Measurements from ENCODE around the gene MBOAT7.
"Not testable (repeated sequence)": the region's sequence is repeated elsewhere in the genome, so short reads cannot be mapped to it uniquely, and the experiment has no call there.

Gene MBOAT7

DNA sequence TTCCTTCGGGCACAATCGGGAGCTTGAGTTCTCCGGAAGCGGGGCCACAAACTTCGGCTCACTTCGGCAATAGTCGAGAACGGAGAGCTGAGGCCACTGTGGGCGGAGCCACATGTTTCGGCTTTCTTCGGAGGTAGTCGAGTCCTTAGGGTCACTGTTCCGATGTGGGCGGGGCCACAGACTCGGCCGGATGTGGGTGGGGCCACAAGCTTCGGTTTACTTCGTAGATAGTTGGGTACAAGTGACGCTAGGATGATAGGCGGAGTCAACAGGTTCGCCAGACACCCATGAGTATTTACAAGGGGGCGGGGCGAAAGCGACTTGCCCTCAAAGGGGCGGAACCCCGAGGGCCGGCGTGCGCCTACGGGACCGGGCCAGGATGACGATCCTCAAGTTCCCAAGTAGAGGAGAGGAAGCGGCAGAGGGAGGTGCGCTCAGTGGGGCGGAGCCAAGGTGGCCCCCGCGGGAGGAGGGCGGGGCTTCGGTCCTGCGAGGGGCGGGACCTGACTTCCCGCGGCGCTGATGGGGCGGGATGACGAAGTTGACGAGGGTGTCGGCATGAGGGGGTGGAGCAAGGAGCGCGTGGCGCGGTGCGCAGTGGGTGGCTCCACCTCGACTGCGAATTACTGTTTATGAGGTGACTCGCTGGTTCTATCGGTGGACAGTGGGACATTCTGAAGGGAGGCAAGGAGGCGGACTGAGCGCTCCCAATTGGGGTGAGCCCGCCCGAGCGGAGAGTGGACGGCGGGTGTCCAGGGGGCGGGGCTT is 539 bp upstream of the MBOAT7 start:
- Histone ChIP-seq H3K9ac (ENCODE audit: insufficient read length, low read depth) (peak overlapping the region; percentile 92), H3K9me3 (ENCODE audit: insufficient read depth, low read length) (no peaks in the 10 kb centered on the region), H3K36me3 (ENCODE audit: insufficient read depth, insufficient read length, low read length) (peaks cover 50% of the 10 kb centered on the region), H3K27me3 (ENCODE audit: insufficient read depth, insufficient read length) (no peaks in the 10 kb centered on the region), H3K4me1 (ENCODE audit: insufficient read depth, insufficient read length) (no peaks in the 10 kb centered on the region), H3K4me3 (ENCODE audit: insufficient read length, low read depth) (peak overlapping the region; percentile 71)
- TF ChIP-seq SUZ12 (IDR thresholded peaks at IDR 0.05; ENCODE audit: extremely low read depth, insufficient read depth, insufficient read length) = no peak
- no peak for TF ChIP-seq ZNF274 (IDR thresholded peaks at IDR 0.05; ENCODE audit: low read depth, low read length)
- TF ChIP-seq YY1 (IDR thresholded peaks at IDR 0.05; ENCODE audit: insufficient read depth, insufficient read length) = no peak
- DNase-seq (ENCODE audit: low read depth, low spot score) = peak; percentile 99

DNA sequence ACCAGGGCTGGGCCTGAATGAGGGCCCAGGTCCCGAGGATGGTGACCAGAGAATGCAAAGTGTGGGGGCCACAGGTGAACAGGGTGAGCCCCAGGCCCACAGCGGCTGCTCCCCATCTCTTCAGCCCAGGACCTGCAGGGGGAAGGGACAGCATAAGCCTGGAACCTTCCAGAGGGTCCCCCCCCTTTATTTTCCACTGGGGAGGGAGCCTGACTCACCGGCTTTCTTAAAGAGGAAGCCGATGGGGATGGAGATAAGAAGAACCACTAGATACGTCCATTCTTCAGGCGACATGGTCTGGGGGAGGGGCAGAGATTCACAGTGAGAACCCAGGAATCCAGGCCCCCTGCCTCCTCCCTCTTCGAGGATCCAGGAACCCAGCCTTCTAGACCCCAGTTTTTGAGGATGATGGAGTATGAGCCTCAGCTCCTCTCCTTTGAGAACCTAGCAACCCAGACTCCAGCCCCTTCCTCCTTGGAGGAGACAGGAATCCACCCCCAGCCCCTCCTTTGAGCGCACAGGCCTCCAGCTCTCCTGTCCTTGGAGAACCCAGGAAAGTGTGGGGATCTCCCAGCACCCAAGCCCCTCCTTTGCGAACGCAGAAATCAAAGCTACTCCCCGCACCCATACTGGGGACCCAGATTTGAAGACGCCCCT is 1.0 kb downstream of the MBOAT7 start:
- H3K27me3 ChIP-seq (ENCODE audit: insufficient read depth, insufficient read length) = no peaks in the 10 kb centered on the region
- peak overlapping the region; percentile 66 for H3K4me3 ChIP-seq (ENCODE audit: insufficient read length, low read depth)
- no peaks in the 10 kb centered on the region for H3K4me1 ChIP-seq (ENCODE audit: insufficient read depth, insufficient read length)
- peaks cover 43% of the 10 kb centered on the region for H3K36me3 ChIP-seq (ENCODE audit: insufficient read depth, insufficient read length, low read length)
- no peak for TF ChIP-seq YY1 (IDR thresholded peaks at IDR 0.05; ENCODE audit: insufficient read depth, insufficient read length)
- TF ChIP-seq ZNF274 (IDR thresholded peaks at IDR 0.05; ENCODE audit: low read depth, low read length) = no peak
- no peak for TF ChIP-seq SUZ12 (IDR thresholded peaks at IDR 0.05; ENCODE audit: extremely low read depth, insufficient read depth, insufficient read length)
- H3K9ac ChIP-seq (ENCODE audit: insufficient read length, low read depth) = peak overlapping the region; percentile 90
- DNase-seq (ENCODE audit: low read depth, low spot score) = no peak
- H3K9me3 ChIP-seq (ENCODE audit: insufficient read depth, low read length) = no peaks in the 10 kb centered on the region

DNA sequence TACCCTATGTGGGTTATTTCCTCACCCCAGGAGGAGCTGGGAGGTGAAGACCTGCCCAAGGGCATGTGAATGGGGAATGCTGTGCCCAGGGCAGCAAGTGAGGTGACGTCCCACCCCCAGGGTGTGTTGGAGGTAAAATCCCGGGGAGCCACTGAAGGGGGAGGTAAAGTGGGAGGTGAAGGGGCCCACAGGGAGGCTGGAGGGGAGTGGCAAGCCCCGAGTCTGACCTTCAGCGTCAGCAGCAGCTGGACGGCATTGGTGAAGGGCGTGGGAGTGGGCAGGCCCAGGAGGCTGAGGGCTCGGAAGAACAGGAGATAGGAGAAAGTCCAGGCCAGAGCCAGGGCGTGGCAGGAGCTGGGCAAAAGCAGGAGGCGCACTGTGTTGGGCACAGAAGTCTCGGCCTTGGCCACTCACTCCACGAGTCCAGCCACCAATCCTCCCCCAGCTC is 2.4 kb downstream of the MBOAT7 start:
- no peak for TF ChIP-seq SUZ12 (IDR thresholded peaks at IDR 0.05; ENCODE audit: extremely low read depth, insufficient read depth, insufficient read length)
- no peak for TF ChIP-seq YY1 (IDR thresholded peaks at IDR 0.05; ENCODE audit: insufficient read depth, insufficient read length)
- TF ChIP-seq ZNF274 (IDR thresholded peaks at IDR 0.05; ENCODE audit: low read depth, low read length) = no peak
- Histone ChIP-seq H3K9ac (ENCODE audit: insufficient read length, low read depth) (peak overlapping the region; percentile 50), H3K4me3 (ENCODE audit: insufficient read length, low read depth) (no peak overlapping the region), H3K4me1 (ENCODE audit: insufficient read depth, insufficient read length) (no peaks in the 10 kb centered on the region), H3K27me3 (ENCODE audit: insufficient read depth, insufficient read length) (no peaks in the 10 kb centered on the region), H3K9me3 (ENCODE audit: insufficient read depth, low read length) (no peaks in the 10 kb centered on the region), H3K36me3 (ENCODE audit: insufficient read depth, insufficient read length, low read length) (peaks cover 40% of the 10 kb centered on the region)
- DNase-seq (ENCODE audit: low read depth, low spot score) = no peak

DNA sequence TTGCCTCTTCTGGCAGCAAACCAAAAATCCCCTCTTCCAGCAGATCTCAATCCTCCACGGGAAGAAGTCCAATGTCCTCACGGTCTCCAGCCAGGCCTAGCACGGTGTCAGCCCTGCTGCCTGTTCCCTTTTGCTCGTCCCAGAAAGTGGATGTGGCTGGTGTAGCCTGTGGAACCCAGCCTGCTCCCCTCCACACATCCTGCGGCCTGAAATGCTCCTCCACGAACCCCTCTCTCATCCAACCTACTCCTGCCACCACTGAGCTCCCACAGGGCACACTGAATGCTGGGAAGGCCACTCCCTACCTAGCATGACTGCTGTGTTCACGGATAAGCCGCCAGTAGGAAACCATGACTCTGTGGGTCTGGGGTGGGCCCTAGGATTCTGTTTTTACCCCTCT is 3.0 kb downstream of the MBOAT7 start:
- no peak for DNase-seq (ENCODE audit: low read depth, low spot score)
- Histone ChIP-seq H3K4me1 (ENCODE audit: insufficient read depth, insufficient read length) (no peaks in the 10 kb centered on the region), H3K36me3 (ENCODE audit: insufficient read depth, insufficient read length, low read length) (peaks cover 41% of the 10 kb centered on the region), H3K27me3 (ENCODE audit: insufficient read depth, insufficient read length) (no peaks in the 10 kb centered on the region), H3K4me3 (ENCODE audit: insufficient read length, low read depth) (no peak overlapping the region), H3K9ac (ENCODE audit: insufficient read length, low read depth) (no peak overlapping the region), H3K9me3 (ENCODE audit: insufficient read depth, low read length) (no peaks in the 10 kb centered on the region)
- TF ChIP-seq ZNF274 (IDR thresholded peaks at IDR 0.05; ENCODE audit: low read depth, low read length) (no peak), SUZ12 (IDR thresholded peaks at IDR 0.05; ENCODE audit: extremely low read depth, insufficient read depth, insufficient read length) (no peak), YY1 (IDR thresholded peaks at IDR 0.05; ENCODE audit: insufficient read depth, insufficient read length) (no peak)

DNA sequence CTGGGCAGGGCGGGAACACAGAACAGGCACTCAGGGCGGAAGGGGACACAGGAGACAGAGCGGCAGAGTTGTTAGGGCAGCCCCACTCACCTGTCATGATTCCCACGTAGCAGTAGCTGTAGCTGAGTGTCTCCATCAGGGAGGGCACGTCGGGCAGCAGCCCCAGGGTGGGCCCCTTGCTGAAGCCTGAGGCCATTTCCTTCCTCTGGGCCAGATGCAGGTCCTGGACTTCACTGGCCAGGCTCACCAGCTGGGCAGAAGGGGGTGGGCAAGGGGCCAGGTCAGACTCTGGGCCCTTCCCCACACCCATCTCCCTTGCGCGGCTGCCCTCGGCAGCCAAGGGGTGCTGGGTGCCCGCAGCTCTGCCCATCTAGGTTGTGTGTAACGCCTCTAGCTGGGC is 5.9 kb downstream of the MBOAT7 start:
- no peak for TF ChIP-seq YY1 (IDR thresholded peaks at IDR 0.05; ENCODE audit: insufficient read depth, insufficient read length)
- TF ChIP-seq SUZ12 (IDR thresholded peaks at IDR 0.05; ENCODE audit: extremely low read depth, insufficient read depth, insufficient read length) = no peak
- TF ChIP-seq ZNF274 (IDR thresholded peaks at IDR 0.05; ENCODE audit: low read depth, low read length) = no peak
- H3K4me3 ChIP-seq (ENCODE audit: insufficient read length, low read depth) = no peak overlapping the region
- H3K9ac ChIP-seq (ENCODE audit: insufficient read length, low read depth) = peak overlapping the region; percentile 21
- H3K9me3 ChIP-seq (ENCODE audit: insufficient read depth, low read length) = no peaks in the 10 kb centered on the region
- H3K36me3 ChIP-seq (ENCODE audit: insufficient read depth, insufficient read length, low read length) = peaks cover 67% of the 10 kb centered on the region
- H3K27me3 ChIP-seq (ENCODE audit: insufficient read depth, insufficient read length) = no peaks in the 10 kb centered on the region
- peaks cover 9% of the 10 kb centered on the region for H3K4me1 ChIP-seq (ENCODE audit: insufficient read depth, insufficient read length)
- DNase-seq (ENCODE audit: low read depth, low spot score) = no peak

DNA sequence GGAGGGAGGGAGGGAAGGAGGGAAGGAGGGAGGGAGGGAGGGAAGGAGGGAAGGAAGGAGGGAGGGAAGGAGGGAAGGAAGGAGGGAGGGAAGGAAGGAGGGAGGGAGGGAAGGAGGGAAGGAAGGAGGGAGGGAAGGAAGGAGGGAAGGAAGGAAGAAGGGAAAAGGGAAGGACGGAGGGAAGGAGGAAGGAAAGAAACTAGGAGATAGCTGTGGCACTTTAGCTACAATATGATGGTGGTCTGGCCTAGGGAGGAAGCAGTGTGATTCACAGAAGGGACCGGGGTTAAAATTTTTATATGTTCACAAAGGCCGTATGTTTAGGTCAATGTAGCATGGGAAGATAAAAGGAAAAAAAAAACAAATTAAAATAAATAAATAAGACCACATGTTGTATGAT is 7.5 kb downstream of the MBOAT7 start:
- not testable (repeated sequence) for H3K9ac ChIP-seq (ENCODE audit: insufficient read length, low read depth); H3K27me3 ChIP-seq (ENCODE audit: insufficient read depth, insufficient read length); H3K4me1 ChIP-seq (ENCODE audit: insufficient read depth, insufficient read length); DNase-seq (ENCODE audit: low read depth, low spot score); H3K9me3 ChIP-seq (ENCODE audit: insufficient read depth, low read length); H3K4me3 ChIP-seq (ENCODE audit: insufficient read length, low read depth)
- H3K36me3 ChIP-seq (ENCODE audit: insufficient read depth, insufficient read length, low read length) = peaks cover 63% of the 10 kb centered on the region

DNA sequence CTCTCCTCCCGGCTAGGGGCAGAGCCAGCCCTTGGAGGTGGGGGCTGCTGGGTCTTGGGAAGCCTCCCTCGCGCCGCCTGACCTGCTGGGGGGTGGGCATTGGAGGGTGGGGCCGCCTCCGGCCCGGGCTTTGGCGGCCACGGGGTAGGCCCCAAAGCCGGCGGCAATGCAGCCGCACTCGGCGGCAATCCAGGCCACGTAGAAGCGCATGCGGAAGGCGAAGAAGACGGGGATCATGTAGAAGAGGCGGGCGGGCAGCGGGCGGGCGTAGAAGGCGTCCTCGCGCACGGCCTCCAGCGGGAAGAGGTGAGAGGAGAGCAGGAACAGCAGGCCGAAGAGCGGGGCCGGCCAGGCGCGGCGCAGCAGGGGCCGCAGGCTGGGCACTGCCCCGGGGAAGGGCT is 8.7 kb downstream of the MBOAT7 start:
- H3K4me1 ChIP-seq (ENCODE audit: insufficient read depth, insufficient read length) = peaks cover 9% of the 10 kb centered on the region
- H3K9me3 ChIP-seq (ENCODE audit: insufficient read depth, low read length) = no peaks in the 10 kb centered on the region
- H3K9ac ChIP-seq (ENCODE audit: insufficient read length, low read depth) = no peak overlapping the region
- H3K36me3 ChIP-seq (ENCODE audit: insufficient read depth, insufficient read length, low read length) = peaks cover 64% of the 10 kb centered on the region
- no peak for TF ChIP-seq SUZ12 (IDR thresholded peaks at IDR 0.05; ENCODE audit: extremely low read depth, insufficient read depth, insufficient read length)
- no peak for TF ChIP-seq ZNF274 (IDR thresholded peaks at IDR 0.05; ENCODE audit: low read depth, low read length)
- no peak for DNase-seq (ENCODE audit: low read depth, low spot score)
- H3K27me3 ChIP-seq (ENCODE audit: insufficient read depth, insufficient read length) = no peaks in the 10 kb centered on the region
- no peak overlapping the region for H3K4me3 ChIP-seq (ENCODE audit: insufficient read length, low read depth)
